Chondrocyte (in vitro differentiated cells): ENCODE results near the gene NEO1. TPM values are rescaled to one million over a fixed set of nuclear protein-coding genes. Genes with fewer than 3 reads are reported as not detected.

Experiments
- DNase-seq: peaks from one replicate; pipeline ENCODE4 v3.0.0; 2021; ENCODE audit warnings: mixed read lengths, low spot score
- H3K27ac Mint-ChIP-seq: one replicate; pipeline ENCODE4 v1.8.0; 2021; ENCODE audit warnings: mild to moderate bottlenecking, moderate library complexity, mixed read lengths; ENCODE audit not compliant: unreplicated experiment
- H3K27me3 Mint-ChIP-seq: 2 replicates; pipeline ENCODE4 v1.8.0; 2021; ENCODE audit warnings: low read depth, mixed read lengths
- H3K36me3 Mint-ChIP-seq: 2 replicates; pipeline ENCODE4 v1.8.0; 2021; ENCODE audit warnings: low read depth, mixed read lengths
- H3K4me1 Mint-ChIP-seq: 2 replicates; pipeline ENCODE4 v1.8.0; 2021; ENCODE audit warnings: low read depth, mild to moderate bottlenecking, mixed read lengths
- H3K4me3 Mint-ChIP-seq: one replicate; pipeline ENCODE4 v1.8.0; 2021; ENCODE audit warnings: mild to moderate bottlenecking, moderate library complexity, mixed read lengths; ENCODE audit not compliant: unreplicated experiment
- H3K9me3 Mint-ChIP-seq: 2 replicates; pipeline ENCODE4 v1.8.0; 2021; ENCODE audit warnings: low read depth, mixed read lengths
- total RNA-seq: library from RNA; stranded (reverse); gene quantifications from 3 replicates; pipeline ENCODE4 v1.2.1, GENCODE V29; 2021
- TF ChIP-seq, protein P1 (sequence below): fragments of 200-600 bp; sonication (generic); IDR thresholded peaks from 2 replicates; pipeline ENCODE4 v1.5.0; 2021; ENCODE audit warnings: antibody characterized with exemption, mild to moderate bottlenecking, moderate library complexity

The NEO1 gene
- total RNA-seq, 1 donor from 2014 or later, result 42.1 TPM

- TF ChIP-seq, protein P1, sequence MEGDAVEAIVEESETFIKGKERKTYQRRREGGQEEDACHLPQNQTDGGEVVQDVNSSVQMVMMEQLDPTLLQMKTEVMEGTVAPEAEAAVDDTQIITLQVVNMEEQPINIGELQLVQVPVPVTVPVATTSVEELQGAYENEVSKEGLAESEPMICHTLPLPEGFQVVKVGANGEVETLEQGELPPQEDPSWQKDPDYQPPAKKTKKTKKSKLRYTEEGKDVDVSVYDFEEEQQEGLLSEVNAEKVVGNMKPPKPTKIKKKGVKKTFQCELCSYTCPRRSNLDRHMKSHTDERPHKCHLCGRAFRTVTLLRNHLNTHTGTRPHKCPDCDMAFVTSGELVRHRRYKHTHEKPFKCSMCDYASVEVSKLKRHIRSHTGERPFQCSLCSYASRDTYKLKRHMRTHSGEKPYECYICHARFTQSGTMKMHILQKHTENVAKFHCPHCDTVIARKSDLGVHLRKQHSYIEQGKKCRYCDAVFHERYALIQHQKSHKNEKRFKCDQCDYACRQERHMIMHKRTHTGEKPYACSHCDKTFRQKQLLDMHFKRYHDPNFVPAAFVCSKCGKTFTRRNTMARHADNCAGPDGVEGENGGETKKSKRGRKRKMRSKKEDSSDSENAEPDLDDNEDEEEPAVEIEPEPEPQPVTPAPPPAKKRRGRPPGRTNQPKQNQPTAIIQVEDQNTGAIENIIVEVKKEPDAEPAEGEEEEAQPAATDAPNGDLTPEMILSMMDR, result no peak
- Mint-ChIP-seq H3K27ac (no peak overlapping the region), H3K27me3 (no peaks in the 10 kb centered on the region)
Measured at GRCh38 chr15:73168487-73168886, 116.2 kb downstream of the NEO1 start.

GRCh38 chr15:73171711-73172110 lies 119.4 kb downstream of the NEO1 start:
- no peaks in the 10 kb centered on the region for H3K4me1 Mint-ChIP-seq
- H3K27me3 Mint-ChIP-seq, result no peaks in the 10 kb centered on the region
- H3K27ac Mint-ChIP-seq, result no peak overlapping the region
- TF ChIP-seq, protein P1, result no peak
- H3K9me3 Mint-ChIP-seq, result no peaks in the 10 kb centered on the region
- H3K4me3 Mint-ChIP-seq, result no peak overlapping the region
- no peak for DNase-seq
- H3K36me3 Mint-ChIP-seq, result peaks cover 2% of the 10 kb centered on the region

More at GRCh38 chr15:73168487-73168886, 116.2 kb downstream of the NEO1 start:
- Mint-ChIP-seq H3K9me3 (peaks cover 4% of the 10 kb centered on the region), H3K4me1 (no peaks in the 10 kb centered on the region), H3K36me3 (peaks cover 4% of the 10 kb centered on the region), H3K4me3 (no peak overlapping the region)
- no peak for DNase-seq

DNA sequence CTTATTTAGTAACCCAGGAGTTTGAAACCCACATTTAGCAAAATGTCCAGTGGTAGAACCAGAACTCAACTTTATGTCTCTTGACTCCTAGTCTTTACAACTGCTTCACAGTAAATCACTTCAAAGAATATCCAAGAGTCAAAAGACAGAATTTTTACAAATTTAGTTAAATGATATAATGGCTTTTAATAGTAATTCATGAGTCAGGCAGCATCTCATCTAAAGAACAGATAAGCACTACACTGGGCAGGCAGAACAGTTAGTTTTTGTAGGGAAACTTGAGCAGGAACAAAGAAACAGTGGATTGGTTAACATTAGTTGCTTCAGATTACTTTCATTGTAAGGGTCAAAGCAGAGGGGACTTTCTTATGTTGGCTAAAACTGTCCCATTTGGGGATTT lies 120.2 kb downstream of the NEO1 start:
- H3K9me3 Mint-ChIP-seq, result no peaks in the 10 kb centered on the region
- H3K27me3 Mint-ChIP-seq, result no peaks in the 10 kb centered on the region
- TF ChIP-seq, protein P1, result no peak
- H3K4me1 Mint-ChIP-seq, result no peaks in the 10 kb centered on the region
- peaks cover 2% of the 10 kb centered on the region for H3K36me3 Mint-ChIP-seq
- no peak overlapping the region for H3K4me3 Mint-ChIP-seq
- H3K27ac Mint-ChIP-seq, result no peak overlapping the region
- DNase-seq, result no peak

GRCh38 chr15:73174171-73174570 lies 121.9 kb downstream of the NEO1 start:
- TF ChIP-seq, protein P1, result no peak
- Mint-ChIP-seq H3K4me3 (no peak overlapping the region), H3K9me3 (no peaks in the 10 kb centered on the region), H3K4me1 (no peaks in the 10 kb centered on the region), H3K36me3 (peaks cover 2% of the 10 kb centered on the region), H3K27me3 (no peaks in the 10 kb centered on the region), H3K27ac (no peak overlapping the region)
- no peak for DNase-seq

DNA sequence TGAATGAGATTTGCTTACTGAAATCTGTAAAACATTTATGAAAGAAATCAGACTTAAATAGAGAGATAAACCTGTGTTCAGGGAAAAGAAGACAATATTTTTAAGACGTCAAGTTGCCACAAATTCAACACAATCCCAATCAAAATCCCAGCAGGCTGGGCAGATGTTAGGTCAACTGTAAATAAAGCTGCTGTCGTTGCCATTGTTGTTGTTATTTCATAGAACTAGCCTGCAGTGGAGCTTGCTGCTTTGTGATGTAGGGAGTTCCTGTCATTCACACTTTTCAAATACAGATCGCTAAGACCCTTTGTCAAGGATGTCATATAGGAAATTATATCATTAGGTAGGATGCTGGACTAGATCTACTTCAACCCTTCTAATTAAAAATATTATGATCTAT lies 123.1 kb downstream of the NEO1 start:
- no peak for DNase-seq
- no peak overlapping the region for H3K27ac Mint-ChIP-seq
- no peak overlapping the region for H3K4me3 Mint-ChIP-seq
- TF ChIP-seq, protein P1, result no peak
- H3K4me1 Mint-ChIP-seq, result no peaks in the 10 kb centered on the region
- H3K27me3 Mint-ChIP-seq, result no peaks in the 10 kb centered on the region
- peaks cover 2% of the 10 kb centered on the region for H3K36me3 Mint-ChIP-seq
- H3K9me3 Mint-ChIP-seq, result no peaks in the 10 kb centered on the region
